Right lobe of liver (tissue), 4 donors: ENCODE measurements around the gene RORB.

Experiments used
- CTCF ChIP-seq, 4 donors: fragments of 200-600 bp in 3 of 4; fragments of 450-650 bp in 1 of 4; IDR thresholded peaks; one replicate each; pipeline versions ENCODE4 v1.5.1 to v1.8.0; 2016 to 2022; ENCODE audit warnings: antibody characterized with exemption in 4 of 4, mild to moderate bottlenecking in 2 of 4
- POLR2A ChIP-seq: fragments of 450-650 bp; IDR thresholded peaks from one replicate; pipeline ENCODE4 v1.6.1; 2017; ENCODE audit warnings: antibody characterized with exemption, mild to moderate bottlenecking
- donor health status: DM: no; HTN: no; CAD: no.
- donor health status: DM: no; HTN: no; CAD: no.
- donor health status: DM: no; HTN: yes; CAD: no.

GRCh38 chr9:74643303-74643923, 146.3 kb downstream of the RORB start:
- TF ChIP-seq CTCF (IDR thresholded peaks at IDR 0.05) (no peak), POLR2A (no peak)
